NCI-H2029 treated with DMSO at 0.1 percent for 48 hours (cell line): Measurements from ENCODE around the gene NUP85.
A peak's percentile ranks its signal among the peaks of the same experiment; 100 is the strongest.
"Not testable (repeated sequence)": the region's sequence is repeated elsewhere in the genome, so short reads cannot be mapped to it uniquely, and the experiment has no call there.

Experiments used
- DNase-seq: peaks from one replicate; lab custom pipeline; 2025; lab: John Stamatoyannopoulos, UW

The NUP85 gene

GRCh38 chr17:75241143-75241430 is 35.6 kb downstream of the NUP85 start:
- no peak for DNase-seq

GRCh38 chr17:75241502-75241901 is 36.0 kb downstream of the NUP85 start:
- no peak for DNase-seq

DNA sequence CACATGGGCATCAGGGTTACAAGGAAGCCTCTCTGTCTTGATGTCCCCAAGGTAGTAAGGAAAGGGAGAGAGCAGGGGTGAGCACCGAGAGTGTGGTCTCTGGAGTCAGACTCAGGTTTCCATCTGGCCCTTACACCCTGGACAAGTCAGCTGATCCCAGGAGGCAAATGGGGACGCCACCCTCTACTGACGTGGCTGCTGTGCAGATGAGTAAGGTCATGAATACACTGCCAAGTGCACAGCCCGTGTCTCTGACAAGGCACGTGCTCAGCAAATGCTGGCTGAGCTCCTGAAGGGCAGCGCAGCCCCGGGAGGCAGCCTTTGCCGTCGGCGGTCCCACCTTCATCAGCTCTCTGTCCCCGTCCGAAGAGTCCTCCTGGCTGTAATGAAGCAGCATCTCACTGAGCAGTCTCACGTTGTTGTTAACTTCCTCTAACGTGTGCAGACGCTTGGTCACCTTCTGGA is 36.5 kb downstream of the NUP85 start:
- no peak for DNase-seq

DNA sequence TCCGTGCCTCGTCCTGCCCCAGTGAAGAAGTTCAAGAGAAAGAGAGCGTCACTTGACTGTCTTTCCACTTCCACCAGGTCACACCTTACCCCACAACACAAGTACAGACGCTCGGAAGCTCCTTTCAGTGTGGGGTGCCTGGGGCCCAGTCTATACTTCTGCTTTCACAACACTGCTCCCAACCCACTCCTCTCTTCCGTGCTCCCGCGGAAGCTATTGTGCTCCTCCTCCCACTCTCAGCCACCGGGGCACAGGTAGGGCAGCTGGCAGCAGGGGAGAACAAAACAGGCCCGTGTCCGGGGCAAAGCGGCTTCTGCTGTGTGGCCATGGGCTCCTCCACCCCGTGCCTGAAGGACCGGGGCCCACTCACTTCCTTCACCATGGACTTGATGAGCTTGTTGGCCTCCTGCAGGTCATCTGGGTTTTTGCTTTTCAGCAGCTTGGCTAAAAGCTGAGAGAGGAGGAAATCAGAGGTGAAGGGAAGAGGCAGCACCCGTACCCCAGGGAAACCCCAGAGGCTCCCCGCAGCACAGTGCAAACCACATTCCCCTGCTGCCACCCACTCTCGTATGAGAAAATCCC is 37.1 kb downstream of the NUP85 start:
- DNase-seq: no peak

GRCh38 chr17:75244133-75244866 is 38.8 kb downstream of the NUP85 start:
- DNase-seq: no peak

DNA sequence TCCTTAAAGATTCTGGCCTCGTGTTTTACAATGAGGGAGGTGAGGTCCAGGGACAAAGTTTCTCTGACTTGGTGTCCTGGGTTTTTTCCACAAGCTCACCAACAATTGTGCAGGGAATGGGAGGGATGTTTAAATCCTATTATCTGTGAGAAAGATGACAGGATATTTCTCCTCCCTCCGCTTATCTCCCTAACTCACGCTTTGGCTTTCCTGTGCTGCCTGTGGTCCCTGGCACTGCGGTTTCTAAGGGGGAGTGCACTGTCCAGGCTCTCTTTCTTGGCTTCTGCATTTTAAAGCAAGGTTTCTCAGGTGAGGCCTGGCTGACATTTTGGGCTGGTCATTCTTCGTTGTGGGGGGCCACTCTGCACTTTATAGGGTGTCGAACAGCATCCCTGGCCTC is 39.5 kb downstream of the NUP85 start:
- no peak for DNase-seq

- DNase-seq: no peak
These were observed 40.9 kb downstream of the NUP85 start for GRCh38 chr17:75246404-75246803.

DNA sequence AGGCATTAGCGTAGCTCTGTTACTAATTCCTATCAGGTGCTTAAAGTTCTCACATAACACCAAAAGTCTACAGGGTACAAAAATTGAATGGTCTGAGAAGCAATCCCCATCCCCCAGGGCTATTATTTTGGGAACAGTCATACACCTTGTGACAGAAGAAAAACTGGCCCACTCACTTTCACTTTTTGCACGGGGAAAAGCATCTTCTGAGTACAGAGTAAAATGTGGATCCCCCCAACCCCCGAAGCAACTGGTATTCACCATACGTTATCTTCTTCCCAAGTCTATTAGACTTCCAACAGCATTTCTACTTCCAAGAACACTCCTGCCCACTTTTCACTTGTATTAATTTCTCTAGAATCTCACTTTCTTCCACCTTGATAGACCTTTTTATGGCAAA is 44.1 kb downstream of the NUP85 start:
- DNase-seq: no peak

GRCh38 chr17:75250009-75250471 is 44.6 kb downstream of the NUP85 start:
- DNase-seq: no peak

DNA sequence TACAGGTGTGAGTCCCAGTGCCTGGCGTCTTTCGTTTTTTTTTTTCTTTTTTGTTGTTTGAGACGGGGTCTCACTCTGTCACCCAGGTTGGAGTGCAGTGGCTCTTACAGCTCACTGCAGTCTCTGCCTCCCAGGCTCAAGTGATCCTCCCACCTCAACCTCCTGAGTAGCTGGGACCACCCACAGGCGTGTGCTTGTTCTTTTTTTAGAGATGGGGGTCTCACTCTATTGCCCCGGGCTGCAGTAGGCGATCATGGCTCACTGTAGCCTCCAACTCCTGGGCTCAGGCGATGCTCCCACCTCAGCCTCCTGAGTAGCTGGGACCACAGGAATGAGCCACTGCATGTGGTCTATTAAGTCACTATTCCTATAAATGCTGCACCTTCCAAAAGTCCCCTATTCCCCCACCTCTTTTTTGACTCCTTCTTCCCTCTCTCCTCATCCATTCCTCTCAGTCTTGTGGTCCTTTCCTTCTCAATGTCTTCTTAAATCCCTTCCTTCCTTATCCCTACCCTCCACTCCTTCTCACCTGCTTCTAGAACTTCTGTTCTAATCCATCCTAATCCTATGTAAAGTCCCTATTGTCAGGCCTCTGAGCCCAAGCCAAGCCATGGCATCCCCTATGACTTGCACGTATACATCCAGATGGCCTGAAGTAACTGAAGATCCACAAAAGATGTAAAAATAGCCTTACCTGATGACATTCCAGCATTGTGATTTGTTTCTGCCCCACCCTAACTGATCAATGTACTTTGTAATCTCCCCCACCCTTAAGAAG is 46.7 kb downstream of the NUP85 start:
- no peak for DNase-seq

GRCh38 chr17:75255954-75256698 is 50.6 kb downstream of the NUP85 start:
- not testable (repeated sequence) for DNase-seq

GRCh38 chr17:75257228-75257627 is 51.7 kb downstream of the NUP85 start:
- not testable (repeated sequence) for DNase-seq

DNA sequence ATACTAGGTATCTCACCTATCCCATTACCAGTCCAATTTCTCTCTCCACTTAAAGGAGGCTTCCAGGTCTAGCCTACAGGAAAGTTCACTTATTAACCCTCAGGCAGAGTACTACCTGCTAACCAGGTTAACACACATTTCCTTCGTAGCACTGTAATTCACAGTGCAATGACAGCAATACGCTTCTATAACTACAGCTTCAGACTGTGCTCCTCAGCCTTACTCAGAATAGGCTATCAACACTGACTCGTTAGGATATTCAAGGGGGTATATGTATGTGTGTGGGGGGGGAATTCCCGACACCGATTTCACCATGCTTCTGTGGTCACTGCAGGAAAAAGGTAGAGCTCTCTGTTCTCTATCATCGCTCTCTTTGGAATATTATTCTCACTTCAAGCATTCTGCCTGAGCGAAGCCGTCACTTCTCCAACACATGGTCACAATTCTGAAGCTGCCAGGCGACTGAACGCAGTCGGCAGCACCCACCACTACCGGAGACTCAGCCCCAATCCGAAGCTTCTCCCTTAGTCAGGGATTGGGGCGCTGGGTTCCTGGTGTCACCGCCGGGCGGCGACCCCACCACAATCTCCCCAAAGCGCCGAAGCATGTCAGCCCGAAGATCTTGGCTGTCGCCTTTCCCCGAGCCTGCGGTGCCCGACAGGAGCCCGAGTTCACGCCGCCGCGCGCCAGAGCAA is 55.3 kb downstream of the NUP85 start:
- no peak for DNase-seq

DNA sequence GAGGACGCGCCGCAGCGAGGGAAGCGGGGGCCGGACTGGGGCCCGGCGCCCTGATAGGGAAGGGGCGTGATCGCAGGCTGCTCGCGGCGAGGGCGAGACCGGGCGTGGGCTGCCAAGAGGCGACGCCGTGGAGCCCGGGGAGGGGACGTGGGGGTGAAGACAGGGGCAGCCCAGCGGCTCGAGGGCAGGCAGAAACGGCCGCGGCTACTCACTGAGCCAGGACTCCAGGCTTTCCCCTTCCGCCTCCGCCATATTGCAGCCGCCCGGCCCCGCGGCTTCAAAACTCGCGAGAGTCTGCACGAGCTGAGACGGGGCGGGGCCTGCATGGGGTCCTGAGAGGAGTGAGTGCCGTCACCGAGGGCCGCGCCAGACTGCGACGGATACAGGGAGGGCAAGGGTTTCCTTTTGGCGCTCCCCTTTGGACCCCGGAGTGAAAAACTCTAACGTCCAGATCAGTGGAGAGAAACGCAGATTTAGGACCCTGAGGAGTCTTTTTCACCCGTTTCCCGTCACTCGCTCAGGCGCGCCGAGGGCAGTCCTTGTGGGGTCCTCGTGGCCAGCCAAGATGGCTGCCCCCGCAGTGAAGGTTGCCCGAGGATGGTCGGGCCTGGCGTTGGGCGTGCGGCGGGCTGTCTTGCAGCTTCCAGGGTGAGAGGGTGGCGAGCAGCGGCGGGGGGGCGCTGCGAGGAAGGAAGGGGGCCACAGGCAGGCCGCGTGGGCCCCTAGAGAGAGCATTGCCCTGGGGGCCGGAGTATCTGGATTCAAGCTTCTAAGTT is 56.0 kb downstream of the NUP85 start, which contains the start of the genes GGA3 and MRPS7:
Gene GGA3, minus strand, starts transcription at position 271 of the 776 bp plus-strand sequence. Its CDS starts 19 bp downstream, at position 252.
Gene MRPS7, plus strand, starts transcription at position 544 of the 776 bp plus-strand sequence. Its CDS starts 22 bp downstream, at position 566.
- DNase-seq: peak; percentile 76

DNA sequence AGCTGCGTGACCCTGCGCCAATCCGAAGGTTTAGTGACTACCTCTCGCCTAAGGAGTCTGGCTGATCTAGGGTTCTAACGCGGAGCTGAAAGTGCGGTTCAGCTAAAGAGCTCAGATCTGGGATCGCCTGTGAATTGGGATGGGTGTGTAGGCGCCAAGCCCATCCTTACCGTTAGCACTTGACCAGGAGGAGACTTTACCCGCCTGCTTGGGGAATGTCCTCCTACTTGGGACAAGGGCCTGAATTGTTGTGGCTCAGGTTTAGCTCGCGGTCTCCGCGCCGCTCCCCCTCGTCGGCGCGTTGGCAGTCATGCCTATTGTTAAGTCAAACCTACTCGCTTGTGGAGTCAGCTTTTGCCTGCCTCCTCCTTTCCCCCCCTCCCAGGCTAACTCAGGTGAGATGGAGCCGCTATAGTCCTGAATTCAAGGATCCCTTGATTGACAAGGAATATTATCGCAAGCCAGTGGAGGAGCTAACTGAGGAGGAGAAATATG is 56.7 kb downstream of the NUP85 start:
- DNase-seq: no peak

- no peak for DNase-seq
These were observed 57.6 kb downstream of the NUP85 start for GRCh38 chr17:75263055-75263454.

GRCh38 chr17:75265614-75266315 is 60.3 kb downstream of the NUP85 start:
- DNase-seq: no peak

DNA sequence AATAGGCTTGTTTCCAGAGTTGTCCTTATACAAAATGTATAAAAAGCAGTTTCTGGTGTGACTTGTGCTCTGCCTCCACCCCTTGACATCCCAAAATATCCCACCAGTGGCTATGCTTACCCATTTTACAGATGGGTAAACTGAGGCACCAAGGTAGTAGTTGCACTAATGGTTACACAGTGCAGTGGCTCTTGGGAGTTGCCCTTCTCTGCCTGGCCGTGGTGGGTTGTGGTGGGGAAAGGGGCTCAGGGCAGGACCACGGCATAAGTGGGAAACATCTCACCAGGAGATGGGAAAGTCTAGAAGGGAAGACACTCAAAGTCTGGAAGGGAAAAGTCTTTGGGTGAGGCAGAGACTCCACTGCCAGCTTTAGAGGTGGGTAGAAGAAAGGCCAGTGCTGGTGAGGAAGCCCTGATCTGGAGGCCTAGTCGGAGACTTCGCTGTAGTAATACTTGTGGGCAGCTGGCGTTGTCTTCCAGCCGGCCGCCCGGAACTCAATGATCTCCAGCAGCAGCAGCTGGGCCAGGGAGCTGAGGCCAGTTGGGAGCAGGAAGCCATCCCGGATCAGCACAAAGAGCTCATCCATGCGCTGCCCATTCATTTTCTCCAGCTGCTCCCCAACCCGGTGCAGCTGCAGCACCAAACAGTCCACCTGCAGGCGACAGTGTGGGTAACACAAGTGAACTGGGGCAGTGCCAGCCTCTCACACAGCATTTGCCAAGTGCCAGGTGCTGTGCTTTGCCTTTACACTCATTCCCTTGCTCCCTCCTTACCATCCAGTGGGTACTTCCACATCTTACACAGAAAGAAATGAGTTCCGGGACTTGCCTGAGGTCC is 61.1 kb downstream of the NUP85 start:
- DNase-seq: no peak

DNA sequence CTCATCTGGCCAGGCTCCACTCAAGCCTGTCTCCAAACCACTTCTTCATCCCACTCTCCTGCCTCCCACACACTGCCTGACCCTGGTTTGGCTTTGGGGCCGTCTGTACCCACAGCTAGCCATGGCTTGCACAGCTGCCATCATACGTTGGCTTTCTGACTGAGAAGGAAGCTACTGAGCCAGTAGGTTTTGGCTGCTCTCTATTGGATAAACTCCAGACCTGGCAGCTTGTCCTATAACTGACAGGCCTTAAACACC is 61.6 kb downstream of the NUP85 start:
- DNase-seq: no peak
